SK-N-MC (cell line): ENCODE data around the gene CLEC16A.

Source experiments
- DNase-seq: peaks from one replicate; pipeline ENCODE4 v3.0.0-alpha.2; 2011; ENCODE audit warnings: low read depth, low spot score
- H3K27ac ChIP-seq: fragments of 200-600 bp; sonication (generic); 2 replicates; pipeline ENCODE4 v1.5.1; 2016; ENCODE audit warnings: mixed run types
- H3K36me3 ChIP-seq: fragments of 200-600 bp; sonication (generic); 2 replicates; pipeline ENCODE4 v1.6.1; 2017; ENCODE audit warnings: antibody characterized with exemption, low read length, mixed read lengths; ENCODE audit not compliant: insufficient read depth
- H3K4me3 ChIP-seq: fragments of 200-600 bp; sonication (generic); 2 replicates; pipeline ENCODE4 v1.5.1; 2016
- H3K9ac ChIP-seq: fragments of 200-600 bp; sonication (generic); 2 replicates; pipeline ENCODE4 v1.8.0; 2017; ENCODE audit warnings: mixed run types, mixed read lengths; ENCODE audit not compliant: insufficient read length
- H3K9me3 ChIP-seq: fragments of 200-600 bp; sonication (generic); 2 replicates; pipeline ENCODE4 v1.6.1; 2017; ENCODE audit warnings: low read depth, mild to moderate bottlenecking, antibody characterized with exemption, low read length, moderate library complexity, mixed read lengths
- EZH2 ChIP-seq: fragments of 200-600 bp; sonication (generic); IDR thresholded peaks from one replicate; pipeline ENCODE4 v1.6.1; 2017; ENCODE audit warnings: antibody characterized with exemption
- FOXP2 ChIP-seq: optimal IDR thresholded peaks from 2 replicates; pipeline ENCODE3; 2011; ENCODE audit warnings: mild to moderate bottlenecking, moderate library complexity; ENCODE audit not compliant: insufficient read depth; ENCODE audit errors: extremely low read length, control extremely low read depth
- POLR2AphosphoS5 ChIP-seq: IDR thresholded peaks from 2 replicates; pipeline ENCODE4 v1.6.1; 2012; ENCODE audit warnings: mild to moderate bottlenecking, low read depth, low read length, borderline replicate concordance

CLEC16A gene

DNA sequence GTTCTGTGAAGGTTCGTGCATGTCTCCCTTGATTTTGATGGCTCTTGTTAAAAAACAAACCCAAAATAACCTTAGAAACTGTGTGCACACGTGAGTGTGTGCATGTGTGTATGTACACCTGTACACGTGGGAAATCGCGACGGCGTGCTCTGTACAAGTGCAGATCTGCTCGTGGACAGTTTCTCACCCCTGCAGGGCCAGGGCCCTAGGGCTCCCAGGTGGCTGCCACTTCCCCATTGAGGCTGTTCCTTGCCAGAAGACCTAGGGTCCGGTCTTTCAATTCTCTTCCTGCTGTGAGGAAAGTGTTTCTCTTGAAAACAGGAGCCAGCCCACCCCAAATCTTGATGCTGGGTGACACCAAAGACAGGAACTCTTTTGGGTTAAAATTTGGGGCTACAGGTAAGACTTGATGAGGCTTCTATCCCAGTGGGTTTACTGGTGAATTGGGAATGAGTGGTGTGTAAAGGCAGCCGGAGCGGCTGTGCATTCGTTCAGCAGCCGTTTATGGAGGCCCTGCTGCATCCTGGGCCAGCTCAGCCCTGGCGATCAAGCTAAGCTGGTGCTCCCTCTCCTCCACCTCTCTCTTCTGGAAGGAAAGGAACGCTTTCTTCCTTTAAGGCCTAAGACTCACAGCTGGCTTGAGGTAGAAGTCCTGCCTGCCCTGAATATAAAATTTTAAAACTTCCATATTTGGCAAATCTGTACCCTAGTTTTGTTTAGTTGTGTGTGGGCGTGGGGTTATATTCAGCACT is 137.9 kb downstream of the CLEC16A start:
- no peak overlapping the region for H3K9ac ChIP-seq
- H3K27ac ChIP-seq: no peak overlapping the region
- TF ChIP-seq POLR2AphosphoS5 (no peak), FOXP2 (no peak), EZH2 (no peak)
- no peak overlapping the region for H3K4me3 ChIP-seq
- no peak for DNase-seq
- no peaks in the 10 kb centered on the region for H3K36me3 ChIP-seq
- no peaks in the 10 kb centered on the region for H3K9me3 ChIP-seq

- Histone ChIP-seq H3K27ac (no peak overlapping the region), H3K36me3 (no peaks in the 10 kb centered on the region), H3K9ac (no peak overlapping the region), H3K4me3 (no peak overlapping the region), H3K9me3 (no peaks in the 10 kb centered on the region)
- no peak for DNase-seq
- no peak for TF ChIP-seq POLR2AphosphoS5
- TF ChIP-seq EZH2: no peak
- no peak for TF ChIP-seq FOXP2
Observed at GRCh38 chr16:11082860-11083388, 138.6 kb downstream of the CLEC16A start.

- H3K36me3 ChIP-seq: no peaks in the 10 kb centered on the region
- TF ChIP-seq FOXP2: no peak
- TF ChIP-seq POLR2AphosphoS5: no peak
- TF ChIP-seq EZH2: no peak
Observed at GRCh38 chr16:11084484-11084875, 140.1 kb downstream of the CLEC16A start.

GRCh38 chr16:11084876-11085485 is 140.6 kb downstream of the CLEC16A start:
- no peak for DNase-seq
- no peaks in the 10 kb centered on the region for H3K36me3 ChIP-seq
- TF ChIP-seq EZH2 (no peak), FOXP2 (no peak), POLR2AphosphoS5 (no peak)
- H3K9ac ChIP-seq: no peak overlapping the region
- no peaks in the 10 kb centered on the region for H3K9me3 ChIP-seq
- no peak overlapping the region for H3K27ac ChIP-seq
- H3K4me3 ChIP-seq: no peak overlapping the region

More at GRCh38 chr16:11084484-11084875, 140.1 kb downstream of the CLEC16A start:
- Histone ChIP-seq H3K27ac (no peak overlapping the region), H3K4me3 (no peak overlapping the region), H3K9ac (no peak overlapping the region), H3K9me3 (no peaks in the 10 kb centered on the region)
- no peak for DNase-seq

DNA sequence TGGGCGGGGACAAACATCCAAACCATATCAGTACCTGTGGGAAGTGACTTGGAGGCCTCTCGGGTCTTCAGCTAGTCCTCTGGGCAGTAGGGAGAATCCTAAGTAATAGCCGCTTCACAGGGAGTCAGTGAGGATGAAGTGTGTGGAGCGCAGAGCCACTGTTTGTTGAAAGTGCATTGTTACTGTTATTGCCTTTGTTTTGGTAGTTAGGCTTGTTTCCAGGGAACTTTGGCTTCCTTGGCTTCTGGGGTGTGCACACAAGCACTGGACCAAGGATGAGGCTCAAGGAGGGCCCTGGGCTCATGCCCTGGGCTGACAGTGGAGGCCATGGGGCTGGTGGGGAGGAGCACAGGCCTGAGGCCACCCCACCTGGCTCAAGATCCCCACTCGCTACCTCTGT is 141.6 kb downstream of the CLEC16A start:
- no peak for TF ChIP-seq POLR2AphosphoS5
- no peak for TF ChIP-seq FOXP2
- TF ChIP-seq EZH2: no peak
- no peaks in the 10 kb centered on the region for H3K36me3 ChIP-seq
- H3K27ac ChIP-seq: no peak overlapping the region
- H3K9me3 ChIP-seq: no peaks in the 10 kb centered on the region
- no peak overlapping the region for H3K4me3 ChIP-seq
- no peak overlapping the region for H3K9ac ChIP-seq
- no peak for DNase-seq

DNA sequence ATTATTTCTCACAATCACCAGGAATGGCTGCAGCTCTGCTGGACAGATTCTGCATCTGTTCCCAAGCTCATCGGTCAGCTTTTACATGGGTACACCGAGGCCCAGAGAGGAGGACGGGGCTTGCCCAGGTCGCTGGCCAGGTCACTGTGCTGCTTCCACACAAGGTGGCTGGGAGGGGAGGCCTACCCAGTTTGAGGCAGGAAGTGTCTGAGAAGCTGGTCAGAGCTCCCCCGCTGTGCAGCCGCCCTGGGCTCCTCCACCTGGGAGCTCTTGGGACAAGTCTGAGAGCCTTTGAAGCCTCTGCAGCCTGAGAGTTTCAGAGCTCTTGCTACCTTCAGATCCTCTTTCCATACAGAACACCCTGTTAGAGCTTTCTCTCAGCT is 143.3 kb downstream of the CLEC16A start:
- no peaks in the 10 kb centered on the region for H3K36me3 ChIP-seq
- TF ChIP-seq POLR2AphosphoS5 (no peak), EZH2 (no peak), FOXP2 (no peak)
- H3K27ac ChIP-seq: no peak overlapping the region
- H3K9ac ChIP-seq: no peak overlapping the region
- H3K4me3 ChIP-seq: no peak overlapping the region
- DNase-seq: no peak
- H3K9me3 ChIP-seq: no peaks in the 10 kb centered on the region

- DNase-seq: no peak
- H3K9ac ChIP-seq: no peak overlapping the region
- no peaks in the 10 kb centered on the region for H3K36me3 ChIP-seq
- no peak overlapping the region for H3K4me3 ChIP-seq
- no peaks in the 10 kb centered on the region for H3K9me3 ChIP-seq
- TF ChIP-seq POLR2AphosphoS5 (no peak), FOXP2 (no peak)
- no peak overlapping the region for H3K27ac ChIP-seq
Observed at GRCh38 chr16:11088074-11088730, 143.8 kb downstream of the CLEC16A start.

DNA sequence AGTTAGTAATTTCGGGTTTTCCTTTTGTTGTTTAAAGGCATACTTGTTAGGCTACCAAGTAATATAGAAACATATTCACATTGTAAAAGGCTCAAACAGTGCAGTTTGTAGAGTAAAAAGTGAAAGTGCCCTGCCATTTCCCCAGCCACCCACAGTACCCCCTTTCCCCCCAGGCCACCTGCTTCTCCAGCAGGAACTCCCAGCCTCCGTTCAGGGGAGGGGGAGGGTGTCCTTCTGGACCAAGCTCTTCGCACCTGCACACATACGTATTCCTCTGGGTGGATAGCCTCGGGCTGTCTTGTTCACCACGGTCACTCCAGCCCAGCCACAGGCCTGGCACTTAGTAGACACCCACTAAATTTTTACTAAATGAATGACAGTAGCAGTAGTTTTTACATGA is 144.5 kb downstream of the CLEC16A start:
- Histone ChIP-seq H3K9me3 (no peaks in the 10 kb centered on the region), H3K4me3 (no peak overlapping the region), H3K36me3 (no peaks in the 10 kb centered on the region), H3K9ac (no peak overlapping the region), H3K27ac (no peak overlapping the region)
- no peak for DNase-seq
- TF ChIP-seq FOXP2: no peak
- TF ChIP-seq EZH2: no peak
- no peak for TF ChIP-seq POLR2AphosphoS5
